ENCODE data around the gene TRMT11.

The TRMT11 gene

DNA sequence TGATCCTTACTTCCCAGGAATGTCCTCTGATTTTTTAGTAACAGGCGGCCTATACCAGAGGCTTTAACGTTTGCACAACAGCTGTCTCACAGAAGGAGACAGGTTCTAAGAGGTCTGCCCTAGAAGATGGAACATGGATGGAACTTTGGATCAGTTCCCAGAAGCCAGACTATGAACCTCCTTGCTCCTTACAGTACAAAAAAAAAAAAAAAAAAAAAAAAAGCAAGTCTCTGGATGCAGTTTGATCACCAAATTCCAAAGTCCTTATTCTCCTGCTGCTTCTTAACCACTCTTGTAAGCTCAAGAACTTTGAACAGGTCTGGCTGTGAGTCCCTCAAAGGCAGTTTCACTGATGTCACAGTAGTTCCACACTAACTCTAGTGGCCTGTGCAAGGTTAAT, 2.0 kb upstream of the TRMT11 start:
- TF ChIP-seq FOXM1 (IDR thresholded peaks at IDR 0.05; ENCODE audit: borderline replicate concordance, low read depth) (no peak), TAF1 (IDR thresholded peaks at IDR 0.05; ENCODE audit: low read depth) (no peak)

DNA sequence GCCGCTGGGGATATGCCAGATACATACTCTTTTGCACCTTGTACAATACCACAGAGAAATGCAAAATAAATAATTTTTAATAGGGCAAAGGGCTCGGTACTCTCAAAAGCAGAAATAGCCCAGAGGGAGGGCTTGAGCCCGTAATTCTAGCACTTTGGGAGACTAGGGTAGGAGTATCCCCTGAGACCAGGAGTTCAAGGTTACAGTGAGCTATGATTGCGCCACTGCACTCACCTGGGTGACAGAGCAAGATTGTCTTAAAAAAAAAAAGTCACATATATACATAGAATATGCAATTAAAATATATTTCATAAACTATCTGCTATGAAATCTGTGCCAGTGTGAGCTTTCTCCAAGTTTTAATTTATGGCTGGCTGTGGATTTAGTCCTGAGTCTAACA, 818 bp upstream of the TRMT11 start:
- TF ChIP-seq, protein P1, sequence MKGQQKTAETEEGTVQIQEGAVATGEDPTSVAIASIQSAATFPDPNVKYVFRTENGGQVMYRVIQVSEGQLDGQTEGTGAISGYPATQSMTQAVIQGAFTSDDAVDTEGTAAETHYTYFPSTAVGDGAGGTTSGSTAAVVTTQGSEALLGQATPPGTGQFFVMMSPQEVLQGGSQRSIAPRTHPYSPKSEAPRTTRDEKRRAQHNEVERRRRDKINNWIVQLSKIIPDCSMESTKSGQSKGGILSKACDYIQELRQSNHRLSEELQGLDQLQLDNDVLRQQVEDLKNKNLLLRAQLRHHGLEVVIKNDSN (IDR thresholded peaks at IDR 0.05), result no peak
- TF ChIP-seq, protein P2, sequence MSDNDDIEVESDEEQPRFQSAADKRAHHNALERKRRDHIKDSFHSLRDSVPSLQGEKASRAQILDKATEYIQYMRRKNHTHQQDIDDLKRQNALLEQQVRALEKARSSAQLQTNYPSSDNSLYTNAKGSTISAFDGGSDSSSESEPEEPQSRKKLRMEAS (IDR thresholded peaks at IDR 0.05), result no peak
- TF ChIP-seq YY1 (IDR thresholded peaks at IDR 0.05; ENCODE audit: low read depth), result no peak
- no peak for TF ChIP-seq EP300 (IDR thresholded peaks at IDR 0.05; ENCODE audit: borderline replicate concordance)
- no peak for TF ChIP-seq EGR1 (IDR thresholded peaks at IDR 0.05)
- TF ChIP-seq TEAD4 (IDR thresholded peaks at IDR 0.05), result no peak
- no peak for TF ChIP-seq NFIC (IDR thresholded peaks at IDR 0.05)
- TF ChIP-seq FOXM1 (IDR thresholded peaks at IDR 0.05; ENCODE audit: borderline replicate concordance, low read depth), result no peak
- no peak for TF ChIP-seq CREB1 (IDR thresholded peaks at IDR 0.05; ENCODE audit: low read depth)
- TF ChIP-seq, protein P3, sequence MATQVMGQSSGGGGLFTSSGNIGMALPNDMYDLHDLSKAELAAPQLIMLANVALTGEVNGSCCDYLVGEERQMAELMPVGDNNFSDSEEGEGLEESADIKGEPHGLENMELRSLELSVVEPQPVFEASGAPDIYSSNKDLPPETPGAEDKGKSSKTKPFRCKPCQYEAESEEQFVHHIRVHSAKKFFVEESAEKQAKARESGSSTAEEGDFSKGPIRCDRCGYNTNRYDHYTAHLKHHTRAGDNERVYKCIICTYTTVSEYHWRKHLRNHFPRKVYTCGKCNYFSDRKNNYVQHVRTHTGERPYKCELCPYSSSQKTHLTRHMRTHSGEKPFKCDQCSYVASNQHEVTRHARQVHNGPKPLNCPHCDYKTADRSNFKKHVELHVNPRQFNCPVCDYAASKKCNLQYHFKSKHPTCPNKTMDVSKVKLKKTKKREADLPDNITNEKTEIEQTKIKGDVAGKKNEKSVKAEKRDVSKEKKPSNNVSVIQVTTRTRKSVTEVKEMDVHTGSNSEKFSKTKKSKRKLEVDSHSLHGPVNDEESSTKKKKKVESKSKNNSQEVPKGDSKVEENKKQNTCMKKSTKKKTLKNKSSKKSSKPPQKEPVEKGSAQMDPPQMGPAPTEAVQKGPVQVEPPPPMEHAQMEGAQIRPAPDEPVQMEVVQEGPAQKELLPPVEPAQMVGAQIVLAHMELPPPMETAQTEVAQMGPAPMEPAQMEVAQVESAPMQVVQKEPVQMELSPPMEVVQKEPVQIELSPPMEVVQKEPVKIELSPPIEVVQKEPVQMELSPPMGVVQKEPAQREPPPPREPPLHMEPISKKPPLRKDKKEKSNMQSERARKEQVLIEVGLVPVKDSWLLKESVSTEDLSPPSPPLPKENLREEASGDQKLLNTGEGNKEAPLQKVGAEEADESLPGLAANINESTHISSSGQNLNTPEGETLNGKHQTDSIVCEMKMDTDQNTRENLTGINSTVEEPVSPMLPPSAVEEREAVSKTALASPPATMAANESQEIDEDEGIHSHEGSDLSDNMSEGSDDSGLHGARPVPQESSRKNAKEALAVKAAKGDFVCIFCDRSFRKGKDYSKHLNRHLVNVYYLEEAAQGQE (IDR thresholded peaks at IDR 0.05; ENCODE audit: low read depth), result no peak
- no peak for TF ChIP-seq TCF12 (IDR thresholded peaks at IDR 0.05; ENCODE audit: low read depth)
- TF ChIP-seq TAF1 (IDR thresholded peaks at IDR 0.05; ENCODE audit: low read depth), result no peak
- TF ChIP-seq ZBTB7A (IDR thresholded peaks at IDR 0.05; ENCODE audit: low read depth), result no peak
- no peak for TF ChIP-seq RAD21 (IDR thresholded peaks at IDR 0.05; ENCODE audit: low read depth)
- TF ChIP-seq CEBPB (IDR thresholded peaks at IDR 0.05), result no peak

DNA sequence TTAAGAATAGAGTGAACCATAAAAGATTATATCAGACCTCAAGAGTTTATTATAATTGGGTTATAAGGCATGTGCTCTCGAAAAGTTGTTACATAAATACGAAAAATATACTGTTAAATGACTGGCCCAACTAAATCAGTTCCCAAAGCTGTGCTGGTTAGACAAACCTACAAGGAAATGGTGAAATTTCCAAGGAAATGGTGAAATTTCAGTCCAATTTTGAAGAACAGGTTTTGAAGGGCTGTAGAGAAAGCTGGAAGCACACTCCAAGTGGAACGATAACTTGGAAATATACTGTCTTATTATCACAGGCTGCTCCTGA, 400 bp upstream of the TRMT11 start:
- TF ChIP-seq EP300 (IDR thresholded peaks at IDR 0.05; ENCODE audit: borderline replicate concordance), result no peak
- TF ChIP-seq CEBPB (IDR thresholded peaks at IDR 0.05), result peak; percentile 2; the same call in 1 of the 2 replicates

DNA sequence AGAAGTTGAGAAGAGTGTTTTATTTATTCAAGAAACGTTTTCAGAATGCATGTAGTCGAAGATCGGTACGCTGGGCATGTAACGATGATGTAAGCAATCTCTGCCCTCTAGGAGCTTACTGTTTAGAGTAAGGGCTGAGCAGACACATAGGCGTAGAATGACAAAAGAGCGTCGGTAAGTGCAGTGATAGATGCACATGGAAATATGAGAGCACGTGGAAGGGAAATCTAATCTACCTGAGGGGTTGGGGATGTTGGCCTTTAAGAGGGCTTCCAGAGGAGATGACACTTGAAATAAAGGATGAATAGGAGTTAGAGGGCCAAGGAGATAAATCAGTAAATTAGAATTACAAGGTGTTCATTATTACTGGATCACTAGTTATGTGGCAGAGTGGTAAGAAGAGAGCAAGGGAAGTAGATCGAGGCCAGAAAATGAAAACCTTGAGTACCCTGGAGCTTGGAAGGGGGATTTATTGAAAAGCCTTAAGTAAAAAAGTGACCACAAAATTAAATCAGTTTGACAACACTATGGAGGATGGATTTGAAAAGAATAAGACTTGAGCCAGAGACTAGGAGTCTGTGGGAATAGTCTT, 782 bp downstream of the TRMT11 start:
- no peak for TF ChIP-seq ZBTB7A (IDR thresholded peaks at IDR 0.05; ENCODE audit: low read depth)
- no peak for TF ChIP-seq CREB1 (IDR thresholded peaks at IDR 0.05; ENCODE audit: low read depth)
- no peak for TF ChIP-seq CEBPB (IDR thresholded peaks at IDR 0.05)
- no peak for TF ChIP-seq FOXM1 (IDR thresholded peaks at IDR 0.05; ENCODE audit: borderline replicate concordance, low read depth)
- TF ChIP-seq, protein P3 (IDR thresholded peaks at IDR 0.05; ENCODE audit: low read depth), result no peak
- TF ChIP-seq RAD21 (IDR thresholded peaks at IDR 0.05; ENCODE audit: low read depth), result no peak
- TF ChIP-seq, protein P2 (IDR thresholded peaks at IDR 0.05), result no peak
- no peak for TF ChIP-seq YY1 (IDR thresholded peaks at IDR 0.05; ENCODE audit: low read depth)
- TF ChIP-seq EP300 (IDR thresholded peaks at IDR 0.05; ENCODE audit: borderline replicate concordance), result no peak
- no peak for TF ChIP-seq TCF12 (IDR thresholded peaks at IDR 0.05; ENCODE audit: low read depth)
- TF ChIP-seq TAF1 (IDR thresholded peaks at IDR 0.05; ENCODE audit: low read depth), result no peak
- TF ChIP-seq EGR1 (IDR thresholded peaks at IDR 0.05), result no peak
- no peak for TF ChIP-seq NFIC (IDR thresholded peaks at IDR 0.05)
- TF ChIP-seq, protein P1 (IDR thresholded peaks at IDR 0.05), result no peak
- TF ChIP-seq TEAD4 (IDR thresholded peaks at IDR 0.05), result no peak

DNA sequence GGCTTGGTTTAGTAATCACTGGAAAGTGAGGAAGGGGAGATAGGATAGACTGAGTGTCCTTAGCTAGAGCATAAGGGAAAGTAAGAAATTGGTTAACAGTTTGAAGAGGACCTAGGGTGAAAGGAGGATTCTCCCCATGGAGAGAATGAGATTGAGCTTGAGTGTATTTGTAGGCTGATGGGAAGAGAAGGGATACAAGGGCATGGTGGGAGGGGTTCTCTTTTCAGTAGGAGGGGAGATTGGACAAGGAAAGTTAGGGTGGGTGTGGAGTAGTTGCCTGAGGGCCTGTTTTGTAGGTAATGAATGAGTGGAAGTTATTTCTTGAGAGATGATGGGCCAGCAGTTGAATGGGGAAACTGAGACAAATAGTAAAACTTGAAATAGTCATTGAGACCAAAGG, 1.9 kb downstream of the TRMT11 start:
- TF ChIP-seq, protein P3 (IDR thresholded peaks at IDR 0.05; ENCODE audit: low read depth), result no peak
- no peak for TF ChIP-seq FOXM1 (IDR thresholded peaks at IDR 0.05; ENCODE audit: borderline replicate concordance, low read depth)
- no peak for TF ChIP-seq YY1 (IDR thresholded peaks at IDR 0.05; ENCODE audit: low read depth)
- TF ChIP-seq TAF1 (IDR thresholded peaks at IDR 0.05; ENCODE audit: low read depth), result no peak
- TF ChIP-seq RAD21 (IDR thresholded peaks at IDR 0.05; ENCODE audit: low read depth), result no peak
- TF ChIP-seq TCF12 (IDR thresholded peaks at IDR 0.05; ENCODE audit: low read depth), result no peak
- TF ChIP-seq TEAD4 (IDR thresholded peaks at IDR 0.05), result no peak
- no peak for TF ChIP-seq NFIC (IDR thresholded peaks at IDR 0.05)
- TF ChIP-seq CEBPB (IDR thresholded peaks at IDR 0.05), result no peak
- TF ChIP-seq EP300 (IDR thresholded peaks at IDR 0.05; ENCODE audit: borderline replicate concordance), result no peak
- TF ChIP-seq, protein P1 (IDR thresholded peaks at IDR 0.05), result no peak
- no peak for TF ChIP-seq ZBTB7A (IDR thresholded peaks at IDR 0.05; ENCODE audit: low read depth)
- TF ChIP-seq EGR1 (IDR thresholded peaks at IDR 0.05), result no peak
- TF ChIP-seq, protein P2 (IDR thresholded peaks at IDR 0.05), result no peak

All from Ishikawa (cell line).